Smooth muscle cell (in vitro differentiated cells): Measurements from ENCODE around the gene THNSL1. TPM values are rescaled to one million over a fixed set of nuclear protein-coding genes. Genes with fewer than 3 reads are reported as not detected.

ENCODE experiments used
- DNase-seq: peaks from one replicate; lab custom pipeline; 2025; ENCODE audit not compliant: unreplicated experiment; lab: John Stamatoyannopoulos, UW
- H2AFZ ChIP-seq: fragments of 200-600 bp; sonication (generic); 2 replicates; pipeline ENCODE4 v1.6.0; 2016; ENCODE audit warnings: antibody characterized with exemption, low read depth, mild to moderate bottlenecking
- H3F3A ChIP-seq: fragments of 200-600 bp; sonication (generic); 2 replicates; pipeline ENCODE4 v1.6.0; 2017; ENCODE audit warnings: antibody characterized with exemption, low read depth
- H3K27ac ChIP-seq: fragments of 200-600 bp; sonication (generic); 2 replicates; pipeline ENCODE4 v1.5.1; 2016; ENCODE audit warnings: low read depth, mild to moderate bottlenecking
- H3K27me3 ChIP-seq: fragments of 200-600 bp; sonication (generic); 2 replicates; pipeline ENCODE4 v1.6.1; 2016; ENCODE audit warnings: low read depth, mild to moderate bottlenecking
- H3K36me3 ChIP-seq: fragments of 200-600 bp; sonication (generic); 2 replicates; pipeline ENCODE4 v1.5.1; 2016; ENCODE audit warnings: low read depth
- H3K4me1 ChIP-seq: fragments of 200-600 bp; sonication (generic); 2 replicates; pipeline ENCODE4 v1.5.1; 2016; ENCODE audit warnings: low read depth
- H3K4me2 ChIP-seq: fragments of 200-600 bp; sonication (generic); 2 replicates; pipeline ENCODE4 v1.6.0; 2016; ENCODE audit warnings: mild to moderate bottlenecking
- H3K4me3 ChIP-seq: fragments of 200-600 bp; sonication (generic); 2 replicates; pipeline ENCODE4 v1.5.1; 2016; ENCODE audit warnings: mild to moderate bottlenecking
- H3K79me2 ChIP-seq: fragments of 200-600 bp; sonication (generic); 2 replicates; pipeline ENCODE4 v1.6.0; 2016; ENCODE audit warnings: low read depth, mild to moderate bottlenecking
- H3K9ac ChIP-seq: fragments of 200-600 bp; sonication (generic); 2 replicates; pipeline ENCODE4 v1.6.0; 2016; ENCODE audit warnings: low read depth
- H3K9me3 ChIP-seq: fragments of 200-600 bp; sonication (generic); replicated peaks from 2 replicates; pipeline ENCODE4 v1.5.1; 2016; ENCODE audit warnings: low read depth
- H4K20me1 ChIP-seq: fragments of 200-600 bp; sonication (generic); 2 replicates; pipeline ENCODE4 v1.6.0; 2016; ENCODE audit warnings: low read depth
- CTCF ChIP-seq: fragments of 200-600 bp; sonication (generic); IDR thresholded peaks from 2 replicates; pipeline ENCODE4 v1.5.1; 2017; ENCODE audit warnings: borderline replicate concordance, mild to moderate bottlenecking, antibody characterized with exemption; ENCODE audit not compliant: insufficient read depth, poor library complexity, severe bottlenecking
- WGBS: methylation state at CpG from one replicate; pipeline ENCODE4 v1.1.7; 2016; ENCODE audit warnings: low lambda C conversion rate; 5-methylcytosine and 5-hydroxymethylcytosine counted together
- polyA plus RNA-seq: library from polyadenylated mRNA; unstranded; fragments of >200 nt; fragmentation: Nextera tagmentation; extraction: Ambion mirVana; gene quantifications from 2 replicates; pipeline ENCODE4 v1.2.1, GENCODE V29; 2016
- total RNA-seq: library from RNA; depleted of rRNA; stranded (reverse); fragments of >200 nt; gene quantifications from 2 replicates; pipeline ENCODE4 v1.2.3, GENCODE V29; 2014

The THNSL1 gene
- total and polyA plus RNA-seq, 2 experiments from 2014 or later = 2.5 to 2.6 TPM

GRCh38 chr10:24983130-24983529 is 33.3 kb upstream of the THNSL1 start:
- TF ChIP-seq CTCF = no peak
- H3K79me2 ChIP-seq = no peaks in the 10 kb centered on the region
- H3K9ac ChIP-seq = no peak overlapping the region
- H3K27ac ChIP-seq = no peak overlapping the region
- WGBS = 99% methylated on average over 4 of the region's 4 CpGs
- H3K9me3 ChIP-seq = no peaks in the 10 kb centered on the region
- no peaks in the 10 kb centered on the region for H3F3A ChIP-seq
- no peak overlapping the region for H2AFZ ChIP-seq
- H3K27me3 ChIP-seq = no peaks in the 10 kb centered on the region
- no peaks in the 10 kb centered on the region for H3K4me1 ChIP-seq
- H3K4me2 ChIP-seq = no peak overlapping the region
- no peak overlapping the region for H3K4me3 ChIP-seq
- no peaks in the 10 kb centered on the region for H3K36me3 ChIP-seq
- no peaks in the 10 kb centered on the region for H4K20me1 ChIP-seq
- no peak for DNase-seq

- Histone ChIP-seq H3K4me3 (no peak overlapping the region), H4K20me1 (no peaks in the 10 kb centered on the region), H3K27me3 (no peaks in the 10 kb centered on the region), H3K9ac (no peak overlapping the region), H3K9me3 (no peaks in the 10 kb centered on the region), H3F3A (no peaks in the 10 kb centered on the region), H3K36me3 (no peaks in the 10 kb centered on the region), H3K79me2 (no peaks in the 10 kb centered on the region), H3K4me1 (no peaks in the 10 kb centered on the region), H3K27ac (no peak overlapping the region), H2AFZ (no peak overlapping the region), H3K4me2 (no peak overlapping the region)
- DNase-seq = no peak
- 86% methylated on average over 3 of the region's 3 CpGs for WGBS
- TF ChIP-seq CTCF = no peak
These were observed 32.5 kb upstream of the THNSL1 start for GRCh38 chr10:24983946-24984345.

- TF ChIP-seq CTCF = no peak
- WGBS = 79% methylated on average over 3 of the region's 3 CpGs
These were observed 31.5 kb upstream of the THNSL1 start for GRCh38 chr10:24984906-24985305.

GRCh38 chr10:24988831-24989640 is 27.4 kb upstream of the THNSL1 start:
- Histone ChIP-seq H3K9me3 (no peaks in the 10 kb centered on the region), H2AFZ (peak overlapping the region; percentile 27), H3K27ac (no peak overlapping the region), H3K79me2 (no peaks in the 10 kb centered on the region), H3K27me3 (no peaks in the 10 kb centered on the region), H3K4me1 (no peaks in the 10 kb centered on the region), H4K20me1 (no peaks in the 10 kb centered on the region), H3F3A (no peaks in the 10 kb centered on the region), H3K4me3 (no peak overlapping the region), H3K36me3 (no peaks in the 10 kb centered on the region), H3K4me2 (no peak overlapping the region), H3K9ac (no peak overlapping the region)
- TF ChIP-seq CTCF = no peak
- 64% methylated on average over 12 of the region's 12 CpGs for WGBS
- DNase-seq = no peak

More at GRCh38 chr10:24984906-24985305, 31.5 kb upstream of the THNSL1 start:
- no peak overlapping the region for H3K4me2 ChIP-seq
- no peak overlapping the region for H3K4me3 ChIP-seq
- H3K36me3 ChIP-seq = no peaks in the 10 kb centered on the region
- H4K20me1 ChIP-seq = no peaks in the 10 kb centered on the region
- H3K9me3 ChIP-seq = no peaks in the 10 kb centered on the region
- H3K27me3 ChIP-seq = no peaks in the 10 kb centered on the region
- no peaks in the 10 kb centered on the region for H3F3A ChIP-seq
- no peak overlapping the region for H3K27ac ChIP-seq
- no peaks in the 10 kb centered on the region for H3K4me1 ChIP-seq
- no peak overlapping the region for H3K9ac ChIP-seq
- DNase-seq = no peak
- no peak overlapping the region for H2AFZ ChIP-seq
- no peaks in the 10 kb centered on the region for H3K79me2 ChIP-seq
